ENCODE measurements around the gene ITGA3. TPM values are rescaled to one million over a fixed set of nuclear protein-coding genes. Genes with fewer than 3 reads are reported as not detected.

The ITGA3 gene
- total RNA-seq, 1 experiment from 2014 or later = 539 TPM

DNA sequence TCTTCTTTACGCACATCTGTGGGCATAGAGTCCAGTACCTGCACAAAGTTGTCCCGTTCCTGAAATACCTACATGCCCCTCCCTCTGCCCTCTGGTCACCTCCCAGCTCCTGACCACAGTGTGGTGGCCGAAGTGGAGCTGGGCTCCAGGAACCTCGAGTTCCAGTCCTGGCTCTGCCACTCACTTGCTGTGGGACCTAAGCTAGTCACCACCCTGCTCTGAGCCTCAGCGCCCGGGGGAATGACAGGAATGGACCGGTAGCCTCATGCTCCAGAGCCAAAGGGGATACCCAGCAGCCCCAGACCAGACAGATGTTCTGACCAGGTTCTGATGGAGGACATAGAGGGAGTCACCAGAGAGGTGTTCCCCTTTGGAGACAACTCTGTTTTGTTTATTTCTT lies 26.7 kb upstream of the ITGA3 start:
- CTCF ChIA-PET = interaction anchor here (1.1 to 5.7 kb wide), 7 partner anchors 9 to 64 kb away, joined by 3 to 142 read pairs (median 11); partner anchors contain the start of gene ITGA3
- Mint-ChIP-seq H3K4me1 (ENCODE audit: low read depth, unreplicated experiment) (peaks cover 39% of the 10 kb centered on the region), H3K4me3 (ENCODE audit: low read depth, unreplicated experiment) (peak overlapping the region; percentile 68), H3K36me3 (ENCODE audit: insufficient read depth, unreplicated experiment) (peaks cover 34% of the 10 kb centered on the region), H3K27ac (ENCODE audit: unreplicated experiment) (peak overlapping the region; percentile 85), H3K27me3 (ENCODE audit: unreplicated experiment) (no peaks in the 10 kb centered on the region), H3K9me3 (ENCODE audit: low read depth, unreplicated experiment) (no peaks in the 10 kb centered on the region)
- no TSS peak for BruUV-seq (replicated peaks)
- no peak for DNase-seq
- TF ChIP-seq, protein P1, sequence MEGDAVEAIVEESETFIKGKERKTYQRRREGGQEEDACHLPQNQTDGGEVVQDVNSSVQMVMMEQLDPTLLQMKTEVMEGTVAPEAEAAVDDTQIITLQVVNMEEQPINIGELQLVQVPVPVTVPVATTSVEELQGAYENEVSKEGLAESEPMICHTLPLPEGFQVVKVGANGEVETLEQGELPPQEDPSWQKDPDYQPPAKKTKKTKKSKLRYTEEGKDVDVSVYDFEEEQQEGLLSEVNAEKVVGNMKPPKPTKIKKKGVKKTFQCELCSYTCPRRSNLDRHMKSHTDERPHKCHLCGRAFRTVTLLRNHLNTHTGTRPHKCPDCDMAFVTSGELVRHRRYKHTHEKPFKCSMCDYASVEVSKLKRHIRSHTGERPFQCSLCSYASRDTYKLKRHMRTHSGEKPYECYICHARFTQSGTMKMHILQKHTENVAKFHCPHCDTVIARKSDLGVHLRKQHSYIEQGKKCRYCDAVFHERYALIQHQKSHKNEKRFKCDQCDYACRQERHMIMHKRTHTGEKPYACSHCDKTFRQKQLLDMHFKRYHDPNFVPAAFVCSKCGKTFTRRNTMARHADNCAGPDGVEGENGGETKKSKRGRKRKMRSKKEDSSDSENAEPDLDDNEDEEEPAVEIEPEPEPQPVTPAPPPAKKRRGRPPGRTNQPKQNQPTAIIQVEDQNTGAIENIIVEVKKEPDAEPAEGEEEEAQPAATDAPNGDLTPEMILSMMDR (IDR thresholded peaks at IDR 0.05; ENCODE audit: unreplicated experiment) = no peak
- intact Hi-C loops (cut with micrococcal nuclease; ENCODE audit: unreplicated experiment) = no loop called here

DNA sequence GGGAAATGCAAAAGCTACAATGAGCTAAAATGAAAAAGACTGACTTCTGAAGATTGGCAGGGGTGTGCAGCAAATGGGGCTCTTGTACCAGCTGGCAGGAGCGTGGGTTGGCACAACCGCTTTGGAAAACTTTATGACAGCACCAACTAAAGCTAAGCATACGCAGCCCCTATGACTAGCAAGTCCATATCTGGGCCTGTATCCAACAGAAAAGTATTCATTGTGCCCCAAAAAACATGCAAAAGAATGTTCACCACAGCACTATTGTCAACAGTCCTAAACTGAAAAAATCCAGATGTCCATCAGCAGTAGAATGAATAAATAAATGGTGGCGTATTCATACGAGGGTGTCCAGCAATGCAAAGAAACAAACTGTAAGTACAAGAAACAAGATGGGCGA lies 22.6 kb upstream of the ITGA3 start:
- CTCF ChIA-PET = interaction anchor here (0.5 kb wide), 1 partner anchor 633 kb away, joined by 3 read pairs; no protein-coding TSS in a partner anchor
- peaks cover 52% of the 10 kb centered on the region for H3K4me1 Mint-ChIP-seq (ENCODE audit: low read depth, unreplicated experiment)

DNA sequence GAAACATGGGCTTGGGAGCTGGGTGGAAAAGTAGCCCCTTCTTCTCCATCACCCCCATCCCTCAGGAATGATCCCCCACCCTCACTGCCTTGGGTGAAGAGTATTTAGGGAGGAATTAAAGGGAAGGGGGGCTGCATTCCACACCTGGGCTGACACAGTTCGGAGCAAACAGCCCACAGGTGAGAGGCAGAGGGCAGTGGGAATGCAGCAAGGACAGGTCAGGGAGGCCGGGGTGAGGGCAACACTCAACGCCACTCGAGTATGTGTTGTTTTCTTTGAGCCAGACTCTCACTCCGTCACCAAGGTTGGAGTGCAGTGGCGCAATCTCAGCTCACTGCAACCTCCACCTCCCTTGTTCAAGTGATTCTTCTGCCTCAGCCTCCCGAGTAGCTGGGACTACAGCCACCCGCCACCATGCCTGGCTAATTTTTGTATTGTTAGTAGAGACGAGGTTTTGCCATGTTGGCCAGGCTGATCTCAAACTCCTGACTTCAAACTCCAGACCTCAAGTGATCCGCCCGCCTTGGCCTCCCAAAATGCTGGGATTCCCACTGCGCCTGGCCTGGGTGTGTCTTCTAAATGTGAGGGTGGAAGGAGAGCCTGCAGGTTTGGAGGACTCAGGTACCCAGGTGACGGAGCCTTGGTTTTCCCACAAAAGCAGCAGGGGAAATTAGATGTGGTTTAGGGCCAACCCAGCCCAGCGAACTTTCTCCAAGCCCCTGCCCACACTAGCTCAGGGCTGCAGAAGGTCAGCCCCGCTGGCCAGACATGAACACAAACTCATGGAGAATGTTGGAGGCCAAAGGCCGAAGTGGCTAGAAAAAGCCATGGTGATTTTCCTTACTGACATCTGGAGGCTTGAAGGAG lies 21.2 kb upstream of the ITGA3 start:
- no peak for DNase-seq
- Mint-ChIP-seq H3K4me3 (ENCODE audit: low read depth, unreplicated experiment) (no peak overlapping the region), H3K27me3 (ENCODE audit: unreplicated experiment) (no peaks in the 10 kb centered on the region), H3K9me3 (ENCODE audit: low read depth, unreplicated experiment) (no peaks in the 10 kb centered on the region), H3K36me3 (ENCODE audit: insufficient read depth, unreplicated experiment) (no peaks in the 10 kb centered on the region), H3K4me1 (ENCODE audit: low read depth, unreplicated experiment) (peaks cover 44% of the 10 kb centered on the region), H3K27ac (ENCODE audit: unreplicated experiment) (no peak overlapping the region)
- no TSS peak for BruUV-seq (replicated peaks)
- CTCF ChIA-PET = interaction anchor here (0.8 to 1.7 kb wide), 4 partner anchors 8 to 22 kb away, joined by 3 to 9 read pairs (median 6); partner anchors contain the start of gene ITGA3
- TF ChIP-seq, protein P1 (IDR thresholded peaks at IDR 0.05; ENCODE audit: unreplicated experiment) = no peak
- intact Hi-C loops (cut with micrococcal nuclease; ENCODE audit: unreplicated experiment) = no loop called here

More for the DNA sequence above, 22.6 kb upstream of the ITGA3 start:
- no peak for DNase-seq
- Mint-ChIP-seq H3K4me3 (ENCODE audit: low read depth, unreplicated experiment) (no peak overlapping the region), H3K27me3 (ENCODE audit: unreplicated experiment) (no peaks in the 10 kb centered on the region), H3K9me3 (ENCODE audit: low read depth, unreplicated experiment) (no peaks in the 10 kb centered on the region), H3K36me3 (ENCODE audit: insufficient read depth, unreplicated experiment) (peaks cover 10% of the 10 kb centered on the region), H3K27ac (ENCODE audit: unreplicated experiment) (no peak overlapping the region)
- TF ChIP-seq, protein P1 (IDR thresholded peaks at IDR 0.05; ENCODE audit: unreplicated experiment) = no peak
- BruUV-seq (replicated peaks) = no TSS peak
- intact Hi-C loops (cut with micrococcal nuclease; ENCODE audit: unreplicated experiment) = no loop called here

DNA sequence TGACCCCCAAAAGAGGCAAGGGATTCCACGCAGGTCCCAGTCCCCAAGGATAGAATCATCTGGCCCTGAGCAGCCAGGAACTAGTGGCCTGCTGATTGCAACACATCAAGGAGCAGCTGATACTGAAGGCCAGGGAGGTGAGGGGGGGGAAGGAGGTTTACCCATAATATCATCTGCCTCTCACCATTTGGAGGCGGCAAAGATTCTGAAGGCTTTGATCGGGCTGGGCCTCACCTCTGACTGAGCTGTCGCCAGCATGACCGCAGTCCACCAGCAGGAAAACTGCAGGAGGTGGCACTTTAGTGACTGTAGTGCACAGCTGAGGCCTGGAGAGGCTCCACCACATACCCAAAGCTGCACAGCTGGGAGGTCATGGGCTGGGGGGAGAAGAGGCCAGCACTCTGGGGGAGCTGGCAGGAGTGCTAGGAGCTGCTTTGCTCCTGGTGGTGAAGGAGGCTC lies 20.5 kb upstream of the ITGA3 start:
- Mint-ChIP-seq H3K4me1 (ENCODE audit: low read depth, unreplicated experiment) (peaks cover 44% of the 10 kb centered on the region), H3K9me3 (ENCODE audit: low read depth, unreplicated experiment) (no peaks in the 10 kb centered on the region), H3K36me3 (ENCODE audit: insufficient read depth, unreplicated experiment) (no peaks in the 10 kb centered on the region), H3K27ac (ENCODE audit: unreplicated experiment) (no peak overlapping the region), H3K27me3 (ENCODE audit: unreplicated experiment) (no peaks in the 10 kb centered on the region), H3K4me3 (ENCODE audit: low read depth, unreplicated experiment) (no peak overlapping the region)
- intact Hi-C loops (cut with micrococcal nuclease; ENCODE audit: unreplicated experiment) = no loop called here
- TF ChIP-seq, protein P1 (IDR thresholded peaks at IDR 0.05; ENCODE audit: unreplicated experiment) = no peak
- CTCF ChIA-PET = interaction anchor here (1.0 to 1.7 kb wide), 2 partner anchors 9 to 21 kb away, joined by 3 to 9 read pairs; partner anchors contain the start of gene ITGA3
- BruUV-seq (replicated peaks) = no TSS peak
- no peak for DNase-seq
